Stimulated activated CD4-positive, alpha-beta T cell treated with anti-CD3 and anti-CD28 coated beads, Interleukin-15, amount 100 ng/mL, for 1 hour (primary cell): ENCODE results near the gene MMRN1.

Source experiments
- DNase-seq, 2 donors: peaks; one replicate each; pipeline ENCODE4 v3.0.0-alpha.2; 2020; ENCODE audit warnings: low read depth in 1 of 2, low spot score in 1 of 2

Gene MMRN1

DNA sequence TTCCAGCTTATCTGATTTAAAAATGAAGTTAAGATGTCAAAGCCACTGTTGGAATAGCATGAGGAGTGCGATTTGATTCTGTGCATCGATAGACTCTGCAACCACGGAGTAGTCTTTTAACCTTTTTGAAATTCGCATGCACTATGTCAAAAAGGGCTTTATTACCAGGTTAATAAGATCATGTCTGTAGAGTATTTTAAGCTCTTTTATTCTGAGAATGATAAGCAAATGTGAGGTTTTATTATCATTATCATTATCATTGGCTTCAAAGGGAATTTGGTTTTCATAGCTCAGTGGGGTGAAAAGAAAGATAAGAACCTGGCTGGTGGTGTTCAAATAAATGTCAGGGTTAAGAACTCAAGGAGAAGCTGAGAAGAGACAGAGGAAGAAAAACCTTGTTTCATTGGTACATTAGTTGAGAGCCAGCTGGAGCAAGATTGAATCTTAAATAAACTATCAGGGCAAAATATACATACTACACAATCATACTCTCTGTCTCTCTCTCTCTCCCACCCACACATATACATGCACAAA, 102.6 kb downstream of the MMRN1 start:
- no peak for DNase-seq

DNA sequence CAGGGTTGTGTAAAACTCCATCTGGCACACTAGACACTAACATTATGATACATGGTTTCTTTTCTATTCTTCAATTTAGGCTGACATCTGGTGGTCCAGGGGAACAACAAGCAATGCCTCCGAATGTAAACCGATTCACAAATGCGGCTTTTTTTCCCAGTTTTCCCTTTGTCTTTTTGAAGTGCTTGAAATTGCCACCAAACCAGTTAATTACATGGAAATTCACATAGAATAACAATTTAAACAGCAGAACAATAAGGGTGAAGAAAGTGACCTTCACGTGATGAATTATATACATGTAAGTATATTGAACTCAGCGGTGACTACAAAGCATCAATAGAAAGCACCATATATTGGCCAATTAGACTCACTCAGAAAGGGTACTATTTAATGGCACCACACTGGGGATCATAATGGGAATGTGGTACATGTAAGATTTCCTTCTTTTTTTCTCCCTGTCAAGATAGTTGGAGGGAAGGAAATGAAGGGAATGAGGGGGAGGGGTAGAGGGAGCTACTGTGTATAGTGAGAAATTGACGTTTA, 103.9 kb downstream of the MMRN1 start:
- no peak for DNase-seq

DNA sequence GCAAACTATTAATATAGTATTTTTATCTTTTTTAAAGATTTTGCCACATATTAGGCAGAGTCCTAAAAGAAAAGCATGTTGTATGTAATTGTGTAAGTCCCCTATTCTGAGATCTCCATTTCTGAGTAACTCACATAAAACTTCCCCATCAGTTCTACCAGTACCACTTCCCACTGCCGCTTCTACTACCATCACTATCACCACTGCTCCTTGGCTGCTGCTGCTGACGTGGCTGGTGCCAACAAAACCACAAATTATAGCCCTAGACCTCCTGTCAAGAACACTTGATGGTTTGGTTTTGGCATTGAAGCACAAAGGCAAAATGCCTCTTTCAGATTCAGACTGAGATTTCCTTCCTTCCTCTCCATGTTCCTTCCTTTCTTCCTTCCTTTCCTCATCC, 106.4 kb downstream of the MMRN1 start:
- no peak for DNase-seq

DNA sequence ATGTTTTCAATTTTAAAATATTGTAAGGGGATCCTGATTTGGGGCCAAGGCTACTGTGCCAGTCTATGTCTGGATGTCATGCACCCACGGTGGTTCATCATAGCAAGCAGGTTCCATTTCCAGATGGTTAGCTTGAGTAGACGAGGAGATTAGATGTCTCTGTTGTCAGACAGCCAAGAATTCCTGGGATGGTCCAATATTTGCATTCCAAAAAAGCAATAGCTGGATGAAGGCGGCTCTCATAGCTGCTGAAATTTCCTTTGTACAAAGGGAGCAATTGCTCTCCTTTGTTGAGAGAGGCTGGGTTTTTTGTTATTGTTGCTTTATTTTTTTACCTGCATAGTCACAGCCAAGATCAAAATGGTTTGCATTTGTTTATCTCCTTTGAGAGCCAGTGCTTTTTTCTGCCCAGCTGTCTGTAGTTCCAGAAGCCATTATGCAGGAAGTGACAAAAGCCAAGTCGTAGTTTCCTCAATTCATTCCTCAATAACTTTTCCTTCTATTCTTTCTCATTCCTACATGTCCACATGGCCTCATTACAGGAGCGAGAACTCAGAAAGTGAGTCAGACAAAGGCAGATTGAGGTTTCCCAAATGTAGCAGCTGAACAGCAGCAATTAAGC, 107.9 kb downstream of the MMRN1 start:
- no peak for DNase-seq
